Hindlimb muscle (tissue), 1 donor: ENCODE measurements around the gene PPP1R1B. TPM values are rescaled to one million over a fixed set of nuclear protein-coding genes. Genes with fewer than 3 reads are reported as not detected.

Experiments used
- DNase-seq: peaks from one replicate; pipeline ENCODE4 v3.0.0-alpha.2; 2013
- polyA plus RNA-seq: library from polyadenylated mRNA; unstranded; fragments of 120-200 nt; gene quantifications from one replicate; pipeline ENCODE4 v1.2.1, GENCODE V29; 2013; ENCODE audit not compliant: insufficient read length

PPP1R1B gene
- polyA plus RNA-seq, 1 donor, result 4.5 TPM

GRCh38 chr17:39684369-39685192 is 57.8 kb downstream of the PPP1R1B start:
- DNase-seq, result no peak

Other genes with a start within 250 kb of the PPP1R1B start
- 7.5 TPM for gene FBXL20, start 225.3 kb upstream of the PPP1R1B start, polyA plus RNA-seq
- 27.0 TPM for gene MED1, start 175.7 kb upstream of the PPP1R1B start, polyA plus RNA-seq
- gene CDK12, start 165.5 kb upstream of the PPP1R1B start, polyA plus RNA-seq, result 33.8 TPM
- gene NEUROD2, start 19.0 kb upstream of the PPP1R1B start, polyA plus RNA-seq, result 0.05 TPM
- 36.2 TPM for gene STARD3, start 10.2 kb downstream of the PPP1R1B start, polyA plus RNA-seq
- gene TCAP, start 38.4 kb downstream of the PPP1R1B start, polyA plus RNA-seq, result 345 TPM
- gene PNMT, start 41.5 kb downstream of the PPP1R1B start, polyA plus RNA-seq, result 5.0 TPM
- 23.3 TPM for gene PGAP3, start 61.1 kb downstream of the PPP1R1B start, polyA plus RNA-seq
- gene ERBB2, start 73.1 kb downstream of the PPP1R1B start, polyA plus RNA-seq, result 178 TPM
- gene MIEN1, start 103.6 kb downstream of the PPP1R1B start, polyA plus RNA-seq, result 19.7 TPM
- 0.72 TPM for gene GRB7, start 111.0 kb downstream of the PPP1R1B start, polyA plus RNA-seq
- gene IKZF3, start 237.4 kb downstream of the PPP1R1B start, polyA plus RNA-seq, result 0.17 TPM
- gene ZPBP2, start 241.2 kb downstream of the PPP1R1B start, polyA plus RNA-seq, result not detected